IgD-negative memory B cell (primary cell): ENCODE results near the gene IL18R1. TPM values are rescaled to one million over a fixed set of nuclear protein-coding genes. Genes with fewer than 3 reads are reported as not detected.
"Not testable (repeated sequence)": the region's sequence is repeated elsewhere in the genome, so short reads cannot be mapped to it uniquely, and the experiment has no call there.

Experiments
- H3K27ac Mint-ChIP-seq, 3 donors: one replicate each; pipeline ENCODE4 v1.8.0; 2020 to 2022; ENCODE audit warnings: mild to moderate bottlenecking in 3 of 3, mixed read lengths in 3 of 3, moderate library complexity in 1 of 3
- H3K27me3 Mint-ChIP-seq: one replicate; pipeline ENCODE4 v1.8.0; 2021; ENCODE audit warnings: mixed read lengths
- H3K36me3 Mint-ChIP-seq: one replicate; pipeline ENCODE4 v1.8.0; 2020; ENCODE audit warnings: mild to moderate bottlenecking, mixed read lengths
- H3K4me1 Mint-ChIP-seq, 3 donors: one replicate each; pipeline ENCODE4 v1.8.0; 2020 to 2022; ENCODE audit warnings: mixed read lengths in 3 of 3, mild to moderate bottlenecking in 1 of 3
- H3K4me3 Mint-ChIP-seq, 4 donors: one replicate each; pipeline ENCODE4 v1.8.0; 2020 to 2022; ENCODE audit warnings: mild to moderate bottlenecking in 4 of 4, mixed read lengths in 4 of 4, moderate library complexity in 3 of 4
- H3K9me3 Mint-ChIP-seq, 3 donors: one replicate each; pipeline ENCODE4 v1.8.0; 2020 to 2021; ENCODE audit warnings: mixed read lengths in 3 of 3, mild to moderate bottlenecking in 1 of 3
- polyA plus RNA-seq: library from polyadenylated mRNA; unstranded; fragments of 300-500 nt; fragmentation: Illumina TruSeq; gene quantifications from one replicate; pipeline ENCODE4 v1.2.3, GENCODE V29; 2021

IL18R1 gene, protein sequence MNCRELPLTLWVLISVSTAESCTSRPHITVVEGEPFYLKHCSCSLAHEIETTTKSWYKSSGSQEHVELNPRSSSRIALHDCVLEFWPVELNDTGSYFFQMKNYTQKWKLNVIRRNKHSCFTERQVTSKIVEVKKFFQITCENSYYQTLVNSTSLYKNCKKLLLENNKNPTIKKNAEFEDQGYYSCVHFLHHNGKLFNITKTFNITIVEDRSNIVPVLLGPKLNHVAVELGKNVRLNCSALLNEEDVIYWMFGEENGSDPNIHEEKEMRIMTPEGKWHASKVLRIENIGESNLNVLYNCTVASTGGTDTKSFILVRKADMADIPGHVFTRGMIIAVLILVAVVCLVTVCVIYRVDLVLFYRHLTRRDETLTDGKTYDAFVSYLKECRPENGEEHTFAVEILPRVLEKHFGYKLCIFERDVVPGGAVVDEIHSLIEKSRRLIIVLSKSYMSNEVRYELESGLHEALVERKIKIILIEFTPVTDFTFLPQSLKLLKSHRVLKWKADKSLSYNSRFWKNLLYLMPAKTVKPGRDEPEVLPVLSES
- 2.2 TPM for polyA plus RNA-seq

GRCh38 chr2:102355526-102356380, at the start of gene IL18R1:
TSS of gene IL18R1 (plus strand) at chr2:102355796. CDS start at chr2:102362661, 6,865 bp downstream.
- H3K4me1 Mint-ChIP-seq, result peaks cover 13 to 16% (median 14%) of the 10 kb centered on the region in 3 donors

DNA sequence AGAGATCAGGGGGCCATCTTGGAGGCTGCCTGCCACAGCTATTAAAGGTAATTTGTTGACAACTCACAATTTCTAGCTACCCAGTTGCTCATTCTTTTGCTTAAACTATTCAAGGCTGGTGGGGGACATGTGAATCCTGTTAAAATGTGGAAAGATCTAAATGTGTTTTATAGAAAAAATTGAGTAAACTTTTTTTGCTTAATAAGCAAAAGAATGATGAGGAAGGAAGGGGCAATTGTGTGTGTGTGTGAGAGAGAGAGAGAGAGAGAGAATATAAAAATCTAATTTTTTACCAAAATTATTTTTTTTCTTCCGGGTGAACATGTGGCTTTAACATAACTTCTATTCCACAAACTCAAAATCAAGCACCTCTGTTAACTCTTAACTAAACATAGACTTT, 49.5 kb upstream of the IL18R1 start:
- Mint-ChIP-seq H3K27me3 (peaks cover 31% of the 10 kb centered on the region), H3K4me3 (no peak overlapping the region), H3K36me3 (no peaks in the 10 kb centered on the region), H3K27ac (no peak overlapping the region), H3K9me3 (peaks cover 0 to 2% (median 0%) of the 10 kb centered on the region in 3 donors), H3K4me1 (peaks cover 0 to 6% (median 5%) of the 10 kb centered on the region in 3 donors)

More at GRCh38 chr2:102355526-102356380, at the start of gene IL18R1:
- Mint-ChIP-seq H3K36me3 (no peaks in the 10 kb centered on the region), H3K27me3 (no peaks in the 10 kb centered on the region), H3K27ac (peak within 1 kb of the TSS; percentile 57 to 95 (median 81)), H3K9me3 (no peaks in the 10 kb centered on the region), H3K4me3 (peak within 1 kb of the TSS; percentile 87 to 99 (median 95))

DNA sequence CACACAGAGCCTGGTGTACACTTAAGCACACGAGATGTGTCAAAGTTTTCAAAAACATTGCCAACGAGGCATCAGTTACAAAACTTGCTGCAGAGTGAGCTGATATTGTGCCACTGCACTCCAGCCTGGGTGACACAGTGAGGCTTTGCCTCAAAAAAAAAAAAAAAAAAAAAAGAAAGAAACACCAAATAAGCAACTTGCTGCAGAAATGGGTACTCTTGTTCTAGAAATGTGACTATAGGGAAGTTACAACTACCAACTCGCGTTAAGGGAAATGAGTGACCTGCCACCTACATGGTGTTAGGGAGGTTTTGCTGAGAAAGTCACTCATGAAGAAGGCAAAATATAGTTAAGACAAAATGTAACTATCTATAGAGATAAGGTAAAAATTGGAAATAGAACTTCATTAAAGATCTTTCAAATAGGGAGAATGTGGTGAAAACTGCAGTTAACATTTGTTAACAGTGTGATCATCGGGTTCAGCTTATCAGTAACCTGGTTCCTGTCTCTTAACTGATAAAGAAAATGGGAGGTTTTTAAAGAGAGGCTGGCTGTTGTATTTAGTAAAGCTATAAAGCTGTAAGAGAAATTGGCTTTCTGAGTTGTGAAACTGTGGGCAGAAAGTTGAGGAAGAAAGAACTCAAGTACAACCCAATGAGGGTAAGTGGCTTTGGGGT, 44.5 kb upstream of the IL18R1 start, which contains the start of gene IL1RL1:
TSS of gene IL1RL1 (plus strand) at position 600 of the 677 bp plus-strand sequence. CDS start 26,702 bp downstream, outside the sequence.
- H3K36me3 Mint-ChIP-seq, result no peaks in the 10 kb centered on the region
- peaks cover 14% of the 10 kb centered on the region for H3K27me3 Mint-ChIP-seq
- no peak within 1 kb of the TSS for H3K4me3 Mint-ChIP-seq
- H3K4me1 Mint-ChIP-seq, result no peaks in the 10 kb centered on the region
- H3K9me3 Mint-ChIP-seq, result no peaks in the 10 kb centered on the region
- H3K27ac Mint-ChIP-seq, result no peak within 1 kb of the TSS

DNA sequence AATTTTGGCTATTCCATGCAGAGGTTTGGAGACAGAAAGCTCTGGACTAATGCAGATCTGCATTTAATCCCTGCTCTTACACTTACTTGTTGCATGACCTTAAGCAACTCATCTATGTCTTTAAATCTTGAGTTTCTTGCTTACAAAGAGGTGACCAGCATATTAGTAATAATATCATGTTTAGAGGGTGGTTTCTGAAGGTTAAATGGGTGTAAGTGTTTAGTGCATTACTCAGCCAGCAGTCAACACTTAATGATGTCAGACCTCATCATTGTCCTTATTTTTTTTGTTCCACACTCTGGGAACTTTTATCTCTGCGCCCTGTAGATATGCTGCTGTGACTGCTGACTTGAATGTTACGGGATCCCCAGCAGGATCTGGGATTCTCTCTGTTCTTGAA, 42.6 kb upstream of the IL18R1 start:
- Mint-ChIP-seq H3K4me3 (no peak overlapping the region), H3K27me3 (peaks cover 8% of the 10 kb centered on the region), H3K36me3 (no peaks in the 10 kb centered on the region), H3K4me1 (no peaks in the 10 kb centered on the region), H3K27ac (no peak overlapping the region), H3K9me3 (no peaks in the 10 kb centered on the region)

DNA sequence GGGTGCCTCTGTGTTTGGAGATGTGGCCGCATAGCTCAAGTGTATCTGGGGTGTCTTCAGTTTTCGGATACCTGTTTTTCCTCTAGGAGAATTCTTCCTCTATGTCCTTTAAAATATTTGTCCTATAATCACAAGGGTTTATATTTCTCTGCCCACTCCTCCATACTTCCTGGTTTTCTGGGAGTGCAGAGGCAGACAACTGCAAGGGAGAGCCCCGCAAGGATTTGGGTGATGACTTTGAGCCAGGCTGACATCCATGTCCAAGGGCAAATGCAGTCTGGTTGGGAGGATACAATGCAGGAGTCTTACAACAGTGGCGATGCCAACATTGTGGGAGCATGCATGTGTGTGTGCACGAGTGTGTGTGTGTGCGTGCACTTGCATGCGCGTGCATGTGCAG, 42.1 kb upstream of the IL18R1 start:
- no peak overlapping the region for H3K27ac Mint-ChIP-seq
- H3K36me3 Mint-ChIP-seq, result no peaks in the 10 kb centered on the region
- H3K4me3 Mint-ChIP-seq, result no peak overlapping the region
- H3K27me3 Mint-ChIP-seq, result peaks cover 8% of the 10 kb centered on the region
- H3K9me3 Mint-ChIP-seq, result no peaks in the 10 kb centered on the region
- H3K4me1 Mint-ChIP-seq, result no peaks in the 10 kb centered on the region

DNA sequence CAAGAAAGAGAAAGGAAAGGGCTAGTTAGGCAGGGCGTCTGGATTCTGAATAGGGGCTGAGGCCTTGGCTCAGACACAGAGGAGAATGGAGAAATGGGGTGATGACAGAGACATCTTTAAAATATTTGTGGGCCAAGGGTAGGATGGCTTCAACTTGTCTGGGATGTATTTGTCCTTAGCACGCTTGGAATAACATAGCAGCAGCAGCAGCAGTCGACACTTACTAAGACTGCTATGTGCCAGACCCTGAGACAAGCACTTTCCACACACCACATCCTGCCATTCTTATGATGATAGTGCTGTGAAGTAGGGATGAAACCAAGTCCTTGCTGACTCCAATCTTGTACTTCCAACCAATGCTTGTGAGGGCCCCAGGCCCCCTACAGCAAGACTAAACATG, 41.6 kb upstream of the IL18R1 start:
- Mint-ChIP-seq H3K9me3 (no peaks in the 10 kb centered on the region), H3K27ac (no peak overlapping the region), H3K4me3 (no peak overlapping the region), H3K36me3 (no peaks in the 10 kb centered on the region), H3K4me1 (no peaks in the 10 kb centered on the region), H3K27me3 (peaks cover 8% of the 10 kb centered on the region)

GRCh38 chr2:102315921-102316320, 39.7 kb upstream of the IL18R1 start:
- no peaks in the 10 kb centered on the region for H3K36me3 Mint-ChIP-seq
- H3K27me3 Mint-ChIP-seq, result no peaks in the 10 kb centered on the region
- no peaks in the 10 kb centered on the region for H3K4me1 Mint-ChIP-seq
- H3K4me3 Mint-ChIP-seq, result no peak overlapping the region
- no peak overlapping the region for H3K27ac Mint-ChIP-seq
- H3K9me3 Mint-ChIP-seq, result no peaks in the 10 kb centered on the region

GRCh38 chr2:102317715-102318114, 37.9 kb upstream of the IL18R1 start:
- H3K4me3 Mint-ChIP-seq, result no peak overlapping the region
- H3K36me3 Mint-ChIP-seq, result no peaks in the 10 kb centered on the region
- no peaks in the 10 kb centered on the region for H3K4me1 Mint-ChIP-seq
- peaks cover 6% of the 10 kb centered on the region for H3K27me3 Mint-ChIP-seq
- H3K27ac Mint-ChIP-seq, result no peak overlapping the region
- no peaks in the 10 kb centered on the region for H3K9me3 Mint-ChIP-seq

DNA sequence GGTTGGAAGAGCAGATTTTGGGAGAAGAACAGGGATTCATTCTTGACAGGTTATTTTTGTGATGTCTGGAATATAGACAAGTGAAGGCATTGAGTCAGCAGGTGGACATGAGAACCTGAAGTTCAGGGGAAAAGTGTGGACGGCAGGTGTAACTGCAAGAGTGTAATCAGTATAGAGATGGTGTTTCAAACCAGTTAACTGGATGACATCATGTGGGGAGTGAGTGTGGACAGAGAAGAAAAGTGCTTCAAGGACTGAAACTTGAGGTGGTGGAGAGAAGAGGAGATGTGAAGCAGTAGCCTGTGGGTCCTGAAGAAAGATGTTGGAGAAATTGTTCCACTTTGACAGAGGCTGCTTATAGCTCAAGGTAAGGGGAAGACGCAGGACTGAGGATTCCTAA, 37.2 kb upstream of the IL18R1 start:
- H3K9me3 Mint-ChIP-seq, result no peaks in the 10 kb centered on the region
- no peaks in the 10 kb centered on the region for H3K4me1 Mint-ChIP-seq
- no peak overlapping the region for H3K27ac Mint-ChIP-seq
- H3K4me3 Mint-ChIP-seq, result no peak overlapping the region
- H3K36me3 Mint-ChIP-seq, result no peaks in the 10 kb centered on the region
- peaks cover 6% of the 10 kb centered on the region for H3K27me3 Mint-ChIP-seq

DNA sequence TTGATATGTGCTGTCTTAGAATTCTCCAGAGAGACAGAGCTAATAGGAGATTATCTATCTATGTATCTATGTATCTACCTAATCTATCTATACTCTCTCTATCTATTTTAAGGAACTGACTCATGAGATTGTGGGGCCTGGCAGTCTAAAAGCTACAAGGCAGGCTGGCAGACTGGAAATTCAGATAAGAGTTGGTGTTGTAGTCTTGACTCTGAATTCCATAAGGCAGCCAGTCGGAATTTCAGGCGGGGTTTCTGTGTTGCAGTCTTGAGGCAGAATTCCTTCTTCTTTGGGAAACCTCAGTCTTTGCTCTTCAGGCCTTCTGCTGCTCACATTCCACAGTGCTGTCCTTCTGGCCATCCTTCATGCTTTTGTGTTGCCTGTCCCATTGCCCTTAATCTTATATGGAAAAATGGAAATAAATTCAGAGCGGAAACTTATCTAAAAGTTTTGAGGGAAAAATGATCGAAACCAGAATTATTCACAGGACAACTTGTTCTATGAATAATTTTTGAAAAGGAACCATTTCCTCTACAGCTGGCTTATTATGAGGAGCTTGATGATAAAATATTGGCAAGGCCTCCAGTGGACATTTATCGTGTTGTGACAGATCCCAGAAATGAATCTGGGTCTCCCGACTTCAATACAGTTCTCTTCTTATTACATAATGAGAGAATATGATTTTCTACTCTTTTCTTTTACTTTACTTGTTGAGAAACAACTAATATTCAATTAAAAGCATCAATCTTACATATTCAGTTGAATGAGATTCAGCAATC, 33.5 kb upstream of the IL18R1 start:
- H3K27me3 Mint-ChIP-seq, result peaks cover 16% of the 10 kb centered on the region
- no peak overlapping the region for H3K27ac Mint-ChIP-seq
- no peaks in the 10 kb centered on the region for H3K4me1 Mint-ChIP-seq
- H3K4me3 Mint-ChIP-seq, result no peak overlapping the region
- H3K9me3 Mint-ChIP-seq, result peaks cover 0 to 1% (median 0%) of the 10 kb centered on the region in 3 donors
- no peaks in the 10 kb centered on the region for H3K36me3 Mint-ChIP-seq

DNA sequence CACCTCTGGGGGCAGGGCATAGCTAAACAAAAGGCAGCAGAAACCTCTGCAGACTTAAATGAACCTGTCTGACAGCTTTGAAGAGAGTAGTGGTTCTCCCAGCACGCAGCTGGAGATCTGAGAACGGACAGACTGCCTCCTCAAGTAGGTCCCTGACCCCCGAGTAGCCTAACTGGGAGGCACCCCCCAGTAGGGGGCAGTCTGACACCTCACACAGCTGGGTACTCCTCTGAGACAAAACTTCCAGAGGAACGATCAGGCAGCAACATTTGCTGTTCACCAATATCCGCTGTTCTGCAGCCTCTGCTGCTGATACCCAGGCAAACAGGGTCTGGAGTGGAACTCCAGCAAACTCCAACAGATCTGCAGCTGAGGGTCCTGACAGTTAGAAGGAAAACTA, 30.7 kb upstream of the IL18R1 start:
- not testable (repeated sequence) for H3K4me3 Mint-ChIP-seq, H3K9me3 Mint-ChIP-seq, H3K4me1 Mint-ChIP-seq, H3K27ac Mint-ChIP-seq, H3K36me3 Mint-ChIP-seq
- peaks cover 18% of the 10 kb centered on the region for H3K27me3 Mint-ChIP-seq

DNA sequence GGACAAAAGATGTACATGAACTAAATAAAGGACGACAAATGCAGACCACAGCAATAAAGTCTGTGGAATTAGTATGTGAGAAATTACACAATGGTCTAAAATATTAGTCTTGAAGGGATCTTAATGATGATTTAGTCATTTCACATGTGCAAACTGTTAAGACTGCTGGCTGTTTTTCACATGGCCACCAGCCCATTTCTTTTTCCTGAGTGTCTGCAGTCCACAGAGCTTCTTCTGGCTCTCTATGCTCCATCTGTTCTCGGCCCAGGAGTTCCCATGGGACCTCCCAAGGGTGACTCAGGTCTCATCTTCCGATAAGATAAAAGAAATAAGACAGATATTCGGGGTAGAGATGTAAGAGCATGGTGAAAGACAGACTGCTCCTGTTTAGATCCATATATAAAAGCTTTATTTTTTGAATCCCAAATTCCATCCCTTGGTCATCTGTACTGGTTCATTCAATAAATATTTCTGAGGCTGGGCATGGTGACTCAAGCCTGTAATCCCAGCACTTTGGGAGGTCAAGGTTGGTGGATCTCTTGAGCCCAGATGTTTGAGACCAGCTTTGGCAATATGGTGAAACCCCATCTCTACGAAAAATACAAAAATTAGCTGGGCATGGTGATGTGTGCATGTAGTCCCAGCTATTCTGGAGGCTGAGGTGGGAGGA, 24.1 kb upstream of the IL18R1 start:
- peaks cover 0 to 11% (median 6%) of the 10 kb centered on the region in 3 donors for H3K9me3 Mint-ChIP-seq

DNA sequence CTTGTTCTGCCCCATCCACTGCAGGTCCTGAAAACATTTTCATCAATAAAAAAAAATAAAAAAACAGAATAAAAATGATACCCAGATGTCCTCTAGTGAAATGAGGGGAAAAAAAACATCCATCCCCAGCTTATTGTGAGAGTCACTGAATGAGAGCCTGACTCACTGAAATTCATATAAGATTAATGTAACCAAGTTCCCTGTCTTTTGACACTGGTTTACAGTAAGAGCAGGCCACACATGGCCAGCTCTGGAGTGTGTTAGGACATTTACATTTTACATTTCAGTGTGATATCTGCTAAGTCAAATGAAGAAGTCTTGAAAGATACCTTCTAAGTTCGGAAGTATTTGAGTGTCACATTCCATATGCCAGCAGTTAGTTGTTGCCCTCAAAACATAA, 21.1 kb upstream of the IL18R1 start:
- peak overlapping the region in 1 of 3 donors; percentile 6 for H3K27ac Mint-ChIP-seq
- peaks cover 3% of the 10 kb centered on the region for H3K36me3 Mint-ChIP-seq
- H3K9me3 Mint-ChIP-seq, result peaks cover 0 to 9% (median 6%) of the 10 kb centered on the region in 3 donors
- peaks cover 8% of the 10 kb centered on the region for H3K27me3 Mint-ChIP-seq
- H3K4me3 Mint-ChIP-seq, result no peak overlapping the region
- no peaks in the 10 kb centered on the region for H3K4me1 Mint-ChIP-seq

More for the DNA sequence above, 24.1 kb upstream of the IL18R1 start:
- Mint-ChIP-seq H3K36me3 (peaks cover 3% of the 10 kb centered on the region), H3K4me3 (no peak overlapping the region), H3K27me3 (peaks cover 12% of the 10 kb centered on the region), H3K27ac (no peak overlapping the region), H3K4me1 (no peaks in the 10 kb centered on the region)
